Measurements from ENCODE around the gene HIPK4. TPM values are rescaled to one million over a fixed set of nuclear protein-coding genes. Genes with fewer than 3 reads are reported as not detected.

Gene HIPK4
- total RNA-seq, 1 experiment from 2014 or later, result 0.15 TPM

GRCh38 chr19:40331052-40331451 lies 58.9 kb downstream of the HIPK4 start:
- POLR2A ChIA-PET (ENCODE audit: low non-redundant PET), result no interaction called here
- intact Hi-C loops (cut with micrococcal nuclease; ENCODE audit: unreplicated experiment), result no loop called here
- H3K27me3 ChIP-seq (replicated peaks; ENCODE audit: insufficient read depth, low read depth, low read length, poor library complexity), result no peaks in the 10 kb centered on the region
- no peak overlapping the region for H3K27ac ChIP-seq (ENCODE audit: low read depth, low read length, poor library complexity, severe bottlenecking)
- H3K36me3 ChIP-seq (ENCODE audit: insufficient read depth, low read length, poor library complexity, severe bottlenecking), result peaks cover 44% of the 10 kb centered on the region
- no peak for DNase-seq (ENCODE audit: low spot score)
- no TSS peak for BruUV-seq (replicated peaks)
- no peaks in the 10 kb centered on the region for H3K9me3 ChIP-seq (ENCODE audit: low read depth, low read length, poor library complexity, severe bottlenecking)
- TF ChIP-seq, protein P1, sequence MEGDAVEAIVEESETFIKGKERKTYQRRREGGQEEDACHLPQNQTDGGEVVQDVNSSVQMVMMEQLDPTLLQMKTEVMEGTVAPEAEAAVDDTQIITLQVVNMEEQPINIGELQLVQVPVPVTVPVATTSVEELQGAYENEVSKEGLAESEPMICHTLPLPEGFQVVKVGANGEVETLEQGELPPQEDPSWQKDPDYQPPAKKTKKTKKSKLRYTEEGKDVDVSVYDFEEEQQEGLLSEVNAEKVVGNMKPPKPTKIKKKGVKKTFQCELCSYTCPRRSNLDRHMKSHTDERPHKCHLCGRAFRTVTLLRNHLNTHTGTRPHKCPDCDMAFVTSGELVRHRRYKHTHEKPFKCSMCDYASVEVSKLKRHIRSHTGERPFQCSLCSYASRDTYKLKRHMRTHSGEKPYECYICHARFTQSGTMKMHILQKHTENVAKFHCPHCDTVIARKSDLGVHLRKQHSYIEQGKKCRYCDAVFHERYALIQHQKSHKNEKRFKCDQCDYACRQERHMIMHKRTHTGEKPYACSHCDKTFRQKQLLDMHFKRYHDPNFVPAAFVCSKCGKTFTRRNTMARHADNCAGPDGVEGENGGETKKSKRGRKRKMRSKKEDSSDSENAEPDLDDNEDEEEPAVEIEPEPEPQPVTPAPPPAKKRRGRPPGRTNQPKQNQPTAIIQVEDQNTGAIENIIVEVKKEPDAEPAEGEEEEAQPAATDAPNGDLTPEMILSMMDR (conservative IDR thresholded peaks at IDR 0.05; ENCODE audit: low read depth, low read length), result no peak
- no peak for TF ChIP-seq EZH2 (IDR thresholded peaks at IDR 0.05; ENCODE audit: borderline replicate concordance, low read depth, low read length, poor library complexity, severe bottlenecking)
- H3K4me3 ChIP-seq (ENCODE audit: low read depth, low read length, poor library complexity, severe bottlenecking), result no peak overlapping the region
- H3K4me1 ChIP-seq (ENCODE audit: insufficient read depth, low read length, poor library complexity, severe bottlenecking), result no peaks in the 10 kb centered on the region
- CTCF ChIA-PET, result no interaction called here

Small RNA genes within 50 kb of the gene (microRNA-seq; reads per million reads assigned to microRNA genes)
- gene MIR6796, result 3.2 reads per million, percentile 7 among the genes with 10 or more reads in this experiment

Other genes starting within 250 kb of the HIPK4 start
- 17.8 and 21.7 TPM in 2 replicates for gene MAP3K10, start 198.8 kb downstream of the HIPK4 start, total RNA-seq (2021)
- gene TTC9B, start 171.8 kb downstream of the HIPK4 start, total RNA-seq (2021), result not detected in 2 replicates
- gene CCNP, start 163.5 kb downstream of the HIPK4 start, total RNA-seq (2021), result 0.45 TPM in 1 of 2 replicates, not detected in the other
- gene AKT2, start 104.8 kb downstream of the HIPK4 start, total RNA-seq (2021), result 146 and 151 TPM in 2 replicates
- 26.5 and 30.8 TPM in 2 replicates for gene C19orf47, start 41.8 kb downstream of the HIPK4 start, total RNA-seq (2021)
- gene PLD3, start 41.5 kb downstream of the HIPK4 start, total RNA-seq (2021), result 310 and 334 TPM in 2 replicates
- gene PRX, start 23.2 kb upstream of the HIPK4 start, total RNA-seq (2021), result 2.5 and 3.9 TPM in 2 replicates
- 9.6 and 16.5 TPM in 2 replicates for gene SERTAD1, start 35.8 kb upstream of the HIPK4 start, total RNA-seq (2021)
- 26.3 and 28.7 TPM in 2 replicates for gene SERTAD3, start 54.2 kb upstream of the HIPK4 start, total RNA-seq (2021)
- gene BLVRB, start 75.6 kb upstream of the HIPK4 start, total RNA-seq (2021), result 36.1 and 48.2 TPM in 2 replicates
- gene SPTBN4, start 76.8 kb upstream of the HIPK4 start, total RNA-seq (2021), result 0.43 and 0.94 TPM in 2 replicates
- 85.5 and 110 TPM in 2 replicates for gene SHKBP1, start 186.7 kb upstream of the HIPK4 start, total RNA-seq (2021)
- gene LTBP4, start 211.2 kb upstream of the HIPK4 start, total RNA-seq (2021), result 139 and 178 TPM in 2 replicates